ENCODE measurements around the gene CETN1.

GRCh38 chr18:582465-582864 lies 2.3 kb downstream of the CETN1 start:
- TF ChIP-seq ZBTB49 (tag by site-specific recombination; IDR thresholded peaks at IDR 0.05; ENCODE audit: low read depth) (no peak), CTCF (tag by site-specific recombination; IDR thresholded peaks at IDR 0.05) (no peak), ZNF843 (tag by site-specific recombination; IDR thresholded peaks at IDR 0.05) (no peak), YY1 (tag by site-specific recombination; IDR thresholded peaks at IDR 0.05) (no peak)
